SK-N-SH (cell line): Measurements from ENCODE around the gene WHRN.

Experiments
- CTCF ChIP-seq: fragments of 200-600 bp; sonication (generic); IDR thresholded peaks from 2 replicates; pipeline ENCODE4 v1.6.1; 2017; ENCODE audit warnings: antibody characterized with exemption, mild to moderate bottlenecking, moderate library complexity
- POLR2AphosphoS5 ChIP-seq: IDR thresholded peaks from 2 replicates; pipeline ENCODE4 v1.6.1; 2012; ENCODE audit warnings: low read depth, low read length
- REST ChIP-seq: IDR thresholded peaks from 2 replicates; pipeline ENCODE4 v1.6.1; 2012; ENCODE audit warnings: mild to moderate bottlenecking, low read depth, low read length, moderate library complexity
- SMC3 ChIP-seq: IDR thresholded peaks from 2 replicates; pipeline ENCODE4 v1.6.1; 2012; ENCODE audit warnings: low read depth, low read length, improper control_type of control experiment

- TF ChIP-seq POLR2AphosphoS5: no peak
- no peak for TF ChIP-seq SMC3
- TF ChIP-seq CTCF: no peak
- no peak for TF ChIP-seq REST
Observed at GRCh38 chr9:114459464-114459863, 45.8 kb downstream of the WHRN start.
